ENCODE data around the gene CYP1A2.

DNA sequence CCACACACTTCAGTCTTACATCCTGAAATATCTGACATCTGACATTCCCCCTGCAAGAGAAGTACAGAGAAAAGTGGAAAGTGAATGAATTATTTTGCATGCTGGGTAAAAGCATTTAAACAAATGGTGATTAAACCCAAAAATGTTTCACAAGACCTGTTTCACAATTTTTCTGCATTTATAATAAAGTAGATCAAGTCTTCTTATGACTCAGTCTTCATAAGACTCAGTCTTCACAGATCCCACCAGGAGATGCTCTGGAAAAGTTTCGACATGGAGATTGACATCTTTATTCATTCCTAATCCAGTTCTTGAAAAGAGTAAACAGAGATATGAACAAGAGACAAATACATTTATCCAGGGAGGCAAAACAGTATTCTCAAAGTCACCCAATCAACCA is 39.6 kb upstream of the CYP1A2 start:
- TF ChIP-seq SPI1 (IDR thresholded peaks at IDR 0.05; ENCODE audit: low read depth, low read length) (no peak), POLR2A (IDR thresholded peaks at IDR 0.05; ENCODE audit: low read depth, low read length) (no peak), PAX5 (IDR thresholded peaks at IDR 0.05; ENCODE audit: insufficient read depth, low read length, severe bottlenecking) (no peak), POLR2AphosphoS5 (IDR thresholded peaks at IDR 0.05; ENCODE audit: low read depth, low read length) (no peak), TAF1 (IDR thresholded peaks at IDR 0.05; ENCODE audit: low read depth, low read length) (no peak)
